Measurements from ENCODE around the gene BASP1. TPM values are rescaled to one million over a fixed set of nuclear protein-coding genes. Genes with fewer than 3 reads are reported as not detected.

Gene BASP1
- total and polyA plus RNA-seq, 10 of the 15 experiments (the other 5 are each of a cell fraction or from before 2014, with no cell fraction given) = 27.3 to 190 (median 102) TPM

- in situ Hi-C loops (cut with MboI) = loop anchor here (10.0 kb wide), 1 partner anchor 250 kb away; the partner anchor contains the start of gene MYO10
- TF ChIP-seq, protein P1, sequence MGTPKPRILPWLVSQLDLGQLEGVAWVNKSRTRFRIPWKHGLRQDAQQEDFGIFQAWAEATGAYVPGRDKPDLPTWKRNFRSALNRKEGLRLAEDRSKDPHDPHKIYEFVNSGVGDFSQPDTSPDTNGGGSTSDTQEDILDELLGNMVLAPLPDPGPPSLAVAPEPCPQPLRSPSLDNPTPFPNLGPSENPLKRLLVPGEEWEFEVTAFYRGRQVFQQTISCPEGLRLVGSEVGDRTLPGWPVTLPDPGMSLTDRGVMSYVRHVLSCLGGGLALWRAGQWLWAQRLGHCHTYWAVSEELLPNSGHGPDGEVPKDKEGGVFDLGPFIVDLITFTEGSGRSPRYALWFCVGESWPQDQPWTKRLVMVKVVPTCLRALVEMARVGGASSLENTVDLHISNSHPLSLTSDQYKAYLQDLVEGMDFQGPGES (IDR thresholded peaks at IDR 0.05) = no peak
- TF ChIP-seq HCFC1 (IDR thresholded peaks at IDR 0.05; ENCODE audit: low read length) (no peak), LARP7 (IDR thresholded peaks at IDR 0.05) (no peak), CREB1 (IDR thresholded peaks at IDR 0.05; ENCODE audit: low read depth) (no peak), YY1 (IDR thresholded peaks at IDR 0.05; ENCODE audit: low read depth, low read length) (no peak), E2F8 (IDR thresholded peaks at IDR 0.05; ENCODE audit: low read depth, partially characterized antibody) (no peak), BCLAF1 (IDR thresholded peaks at IDR 0.05) (no peak), GABPA (IDR thresholded peaks at IDR 0.05; ENCODE audit: low read depth) (no peak), RELB (IDR thresholded peaks at IDR 0.05; ENCODE audit: low read depth) (no peak), SIN3A (IDR thresholded peaks at IDR 0.05; ENCODE audit: low read depth, low read length) (no peak), USF1 (IDR thresholded peaks at IDR 0.05; ENCODE audit: borderline replicate concordance, extremely low read length, insufficient read depth, low read depth, low read length) (no peak)
- TF ChIP-seq, protein P2, sequence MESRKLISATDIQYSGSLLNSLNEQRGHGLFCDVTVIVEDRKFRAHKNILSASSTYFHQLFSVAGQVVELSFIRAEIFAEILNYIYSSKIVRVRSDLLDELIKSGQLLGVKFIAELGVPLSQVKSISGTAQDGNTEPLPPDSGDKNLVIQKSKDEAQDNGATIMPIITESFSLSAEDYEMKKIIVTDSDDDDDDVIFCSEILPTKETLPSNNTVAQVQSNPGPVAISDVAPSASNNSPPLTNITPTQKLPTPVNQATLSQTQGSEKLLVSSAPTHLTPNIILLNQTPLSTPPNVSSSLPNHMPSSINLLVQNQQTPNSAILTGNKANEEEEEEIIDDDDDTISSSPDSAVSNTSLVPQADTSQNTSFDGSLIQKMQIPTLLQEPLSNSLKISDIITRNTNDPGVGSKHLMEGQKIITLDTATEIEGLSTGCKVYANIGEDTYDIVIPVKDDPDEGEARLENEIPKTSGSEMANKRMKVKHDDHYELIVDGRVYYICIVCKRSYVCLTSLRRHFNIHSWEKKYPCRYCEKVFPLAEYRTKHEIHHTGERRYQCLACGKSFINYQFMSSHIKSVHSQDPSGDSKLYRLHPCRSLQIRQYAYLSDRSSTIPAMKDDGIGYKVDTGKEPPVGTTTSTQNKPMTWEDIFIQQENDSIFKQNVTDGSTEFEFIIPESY (IDR thresholded peaks at IDR 0.05) = no peak
Measured at GRCh38 chr5:17184588-17184987, 32.8 kb upstream of the BASP1 start.

More at GRCh38 chr5:17184588-17184987, 32.8 kb upstream of the BASP1 start:
- Histone ChIP-seq H2AFZ (ENCODE audit: control insufficient read depth, low read depth, low read length) (no peak overlapping the region), H3K4me1 (ENCODE audit: control insufficient read depth, insufficient read depth, low read length) (no peaks in the 10 kb centered on the region), H3K27ac (ENCODE audit: control insufficient read depth, insufficient read depth) (no peak overlapping the region), H3K27me3 (replicated peaks in 1 of 2; ENCODE audit: control insufficient read depth in 2 of 2, insufficient read depth in 2 of 2, low read length in 1 of 2) (no peaks in the 10 kb centered on the region; a peak in 1 of 4 replicates), H3K36me3 (ENCODE audit: control insufficient read depth in 2 of 2, insufficient read depth in 2 of 2, low read length in 1 of 2) (no peaks in the 10 kb centered on the region), H4K20me1 (ENCODE audit: control insufficient read depth, insufficient read depth) (no peaks in the 10 kb centered on the region), H3K4me3 (no peak overlapping the region), H3K79me2 (ENCODE audit: control insufficient read depth, insufficient read depth, low read length) (no peaks in the 10 kb centered on the region), H3K9me3 (replicated peaks; ENCODE audit: control insufficient read depth, insufficient read depth, low read length) (no peaks in the 10 kb centered on the region), H3K4me2 (ENCODE audit: control insufficient read depth, insufficient read depth) (no peak overlapping the region), H3K9ac (ENCODE audit: control insufficient read depth, insufficient read depth, low read length) (no peak overlapping the region)
- no TSS peak for BruUV-seq (replicated peaks)
- DNase-seq (ENCODE audit: low read depth, low spot score) = no peak
- intact Hi-C loops (cut with micrococcal nuclease; ENCODE audit: unreplicated experiment) = no loop called here
- ChIA-PET SMC1A (ENCODE audit: uncharacterized antibody, unreplicated experiment) (no interaction called here), POLR2A (interaction anchor here (0.6 kb wide), 1 partner anchor 11 kb away, joined by 5 read pairs; no protein-coding TSS in a partner anchor), RAD21 (ENCODE audit: unreplicated experiment) (interaction anchor here (0.8 to 1.6 kb wide), 2 partner anchors 8 to 384 kb away, joined by 3 read pairs; no protein-coding TSS in a partner anchor), CTCF (interaction anchor here (0.6 to 1.3 kb wide), 4 partner anchors 9 to 1128 kb away, joined by 3 to 6 read pairs (median 3); no protein-coding TSS in a partner anchor)
- whole genome bisulfite sequencing (ENCODE audit: insufficient coverage, insufficient replicate concordance, low lambda C conversion rate, missing lambda C conversion rate) = 0% methylated on average over 1 of the region's 1 CpG
- no peak for ATAC-seq
- FAIRE-seq = no peak
